Activated naive CD8-positive, alpha-beta T cell treated with anti-CD3 and anti-CD28 coated beads for 36 hours (primary cell): Measurements from ENCODE around the gene FAM89A. TPM values are rescaled to one million over a fixed set of nuclear protein-coding genes. Genes with fewer than 3 reads are reported as not detected.

ENCODE experiments used
- DNase-seq: peaks from one replicate; pipeline ENCODE4 v3.0.0; 2021
- H3K27ac Mint-ChIP-seq: one replicate; pipeline ENCODE4 v1.8.0; 2022; ENCODE audit warnings: mild to moderate bottlenecking, moderate library complexity, mixed read lengths
- H3K27me3 Mint-ChIP-seq: one replicate; pipeline ENCODE4 v1.8.0; 2022; ENCODE audit warnings: mild to moderate bottlenecking, mixed read lengths
- H3K36me3 Mint-ChIP-seq: one replicate; pipeline ENCODE4 v1.8.0; 2021; ENCODE audit warnings: mild to moderate bottlenecking, mixed read lengths
- H3K4me1 Mint-ChIP-seq: one replicate; pipeline ENCODE4 v1.8.0; 2021; ENCODE audit warnings: mixed read lengths
- H3K4me3 Mint-ChIP-seq: one replicate; pipeline ENCODE4 v1.8.0; 2022; ENCODE audit warnings: mild to moderate bottlenecking, moderate library complexity, mixed read lengths
- H3K9me3 Mint-ChIP-seq: one replicate; pipeline ENCODE4 v1.8.0; 2022; ENCODE audit warnings: mixed read lengths
- total RNA-seq, 2 experiments: library from RNA; stranded (reverse); gene quantifications; one replicate each; pipeline ENCODE4 v1.2.3, GENCODE V29; 2021

FAM89A gene
- 10 to 100 TPM; 12.2 to 15.2 TPM for total RNA-seq

DNA sequence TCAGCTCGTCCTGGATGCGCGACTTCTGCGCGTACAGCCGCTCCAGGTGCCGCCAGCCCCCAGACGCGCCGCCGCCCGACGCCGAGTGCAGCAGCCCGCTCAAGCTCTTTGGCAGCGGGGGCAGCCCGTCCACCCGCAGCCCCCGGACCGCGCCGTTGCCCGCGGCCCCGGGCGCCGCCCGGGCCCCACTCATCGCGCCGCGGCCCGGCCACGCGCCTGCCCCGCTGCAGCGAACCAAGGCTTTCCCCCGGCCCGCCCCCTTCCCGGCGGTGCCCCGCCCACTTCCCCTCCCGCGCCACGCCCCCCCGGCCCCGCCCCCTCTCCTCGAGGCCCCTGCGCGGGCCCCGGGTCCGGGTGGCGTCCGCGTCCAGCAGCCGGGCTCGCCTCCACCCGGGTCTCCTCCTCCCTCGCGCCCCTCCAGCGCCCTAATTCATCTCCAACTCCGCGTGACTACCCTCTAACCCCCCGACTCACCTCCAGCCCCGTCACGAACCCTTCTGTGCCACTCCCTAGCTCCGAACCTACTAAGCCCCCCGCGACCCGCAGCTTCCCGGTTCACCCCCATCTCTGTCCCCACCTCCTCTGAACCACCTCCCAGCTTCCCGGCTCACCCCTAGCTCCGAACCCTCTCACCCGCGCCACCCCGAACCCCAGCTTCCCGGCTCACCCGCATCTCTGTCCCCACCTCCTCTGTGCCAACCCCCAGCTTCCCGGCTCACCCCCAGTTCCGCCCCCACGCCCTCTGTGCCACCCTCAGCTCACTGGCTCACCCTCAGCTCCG is at the start of gene FAM89A:
FAM89A (minus strand) TSS at position 236 of the 781 bp plus-strand sequence; CDS start at position 193, 43 bp downstream.
- no peak within 1 kb of the TSS for H3K27ac Mint-ChIP-seq
- peaks cover 5% of the 10 kb centered on the region for H3K27me3 Mint-ChIP-seq
- peaks cover 33% of the 10 kb centered on the region for H3K4me1 Mint-ChIP-seq
- DNase-seq, result peak; percentile 69
- H3K9me3 Mint-ChIP-seq, result peaks cover 7% of the 10 kb centered on the region
- H3K4me3 Mint-ChIP-seq, result peak within 1 kb of the TSS; percentile 80
- peaks cover 9% of the 10 kb centered on the region for H3K36me3 Mint-ChIP-seq

DNA sequence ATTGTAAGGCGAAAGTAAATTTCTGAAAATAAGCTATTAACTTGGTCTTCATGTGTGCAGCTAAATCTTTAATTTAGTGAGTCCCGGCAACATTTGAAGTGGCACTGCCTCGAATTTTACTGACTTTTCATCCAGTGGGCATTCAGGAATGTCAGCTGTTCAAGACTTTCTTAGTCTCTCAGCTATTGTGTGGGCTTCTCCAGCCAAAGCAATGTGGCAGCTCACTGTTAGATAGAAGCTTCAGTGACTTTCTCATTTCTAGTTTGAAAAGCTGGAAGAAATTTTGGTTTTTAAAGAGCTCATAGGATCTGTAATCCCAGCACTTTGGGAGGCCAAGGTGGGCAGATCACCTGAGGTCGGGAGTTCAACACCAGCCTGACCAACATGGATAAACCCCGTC is 44.3 kb upstream of the FAM89A start:
- no peaks in the 10 kb centered on the region for H3K9me3 Mint-ChIP-seq
- no peak overlapping the region for H3K27ac Mint-ChIP-seq
- peaks cover 14% of the 10 kb centered on the region for H3K27me3 Mint-ChIP-seq
- H3K36me3 Mint-ChIP-seq, result no peaks in the 10 kb centered on the region
- no peaks in the 10 kb centered on the region for H3K4me1 Mint-ChIP-seq
- no peak for DNase-seq
- H3K4me3 Mint-ChIP-seq, result no peak overlapping the region

DNA sequence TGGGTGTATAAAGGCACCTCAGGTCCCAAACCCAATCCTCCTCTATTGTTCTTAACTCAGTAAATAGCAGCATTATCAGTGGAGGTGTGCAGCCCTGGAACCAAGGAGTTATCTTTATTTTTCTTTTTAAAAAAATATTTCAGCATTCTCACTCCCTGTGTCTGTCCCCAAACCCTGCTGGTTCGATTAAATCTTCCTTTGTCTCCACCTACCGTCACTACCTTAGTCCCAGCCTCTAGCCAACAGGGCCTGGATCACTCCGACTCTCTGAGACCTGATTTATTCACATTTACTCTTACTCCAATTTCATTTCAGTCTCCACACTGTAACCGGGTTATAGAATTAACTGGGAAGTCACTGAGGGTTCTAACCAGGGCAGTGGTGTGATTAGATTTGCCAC is 39.1 kb upstream of the FAM89A start:
- H3K27ac Mint-ChIP-seq, result no peak overlapping the region
- peaks cover 2% of the 10 kb centered on the region for H3K27me3 Mint-ChIP-seq
- DNase-seq, result no peak
- H3K4me1 Mint-ChIP-seq, result no peaks in the 10 kb centered on the region
- no peaks in the 10 kb centered on the region for H3K36me3 Mint-ChIP-seq
- H3K9me3 Mint-ChIP-seq, result no peaks in the 10 kb centered on the region
- no peak overlapping the region for H3K4me3 Mint-ChIP-seq

DNA sequence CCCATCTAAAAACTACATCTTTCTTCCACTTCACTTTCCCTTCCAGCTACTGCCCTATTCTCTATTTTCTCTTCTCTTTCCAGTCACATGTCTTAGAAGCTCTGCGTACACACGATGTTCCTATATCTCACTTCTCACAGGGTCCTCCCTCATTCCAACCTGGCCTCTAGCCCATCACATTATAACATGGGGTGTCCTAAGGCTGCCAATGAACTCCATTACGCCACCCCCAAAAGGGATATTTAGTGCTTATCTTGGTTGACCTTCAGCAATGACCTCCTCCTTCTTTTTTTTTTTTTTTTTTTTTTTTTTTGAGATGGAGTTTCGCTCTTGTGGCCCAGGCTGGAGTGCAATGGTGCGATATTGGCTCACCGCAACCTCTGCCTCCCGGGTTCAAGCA is 38.2 kb upstream of the FAM89A start:
- Mint-ChIP-seq H3K4me1 (no peaks in the 10 kb centered on the region), H3K27me3 (no peaks in the 10 kb centered on the region), H3K27ac (no peak overlapping the region), H3K4me3 (no peak overlapping the region), H3K9me3 (no peaks in the 10 kb centered on the region), H3K36me3 (no peaks in the 10 kb centered on the region)
- no peak for DNase-seq

DNA sequence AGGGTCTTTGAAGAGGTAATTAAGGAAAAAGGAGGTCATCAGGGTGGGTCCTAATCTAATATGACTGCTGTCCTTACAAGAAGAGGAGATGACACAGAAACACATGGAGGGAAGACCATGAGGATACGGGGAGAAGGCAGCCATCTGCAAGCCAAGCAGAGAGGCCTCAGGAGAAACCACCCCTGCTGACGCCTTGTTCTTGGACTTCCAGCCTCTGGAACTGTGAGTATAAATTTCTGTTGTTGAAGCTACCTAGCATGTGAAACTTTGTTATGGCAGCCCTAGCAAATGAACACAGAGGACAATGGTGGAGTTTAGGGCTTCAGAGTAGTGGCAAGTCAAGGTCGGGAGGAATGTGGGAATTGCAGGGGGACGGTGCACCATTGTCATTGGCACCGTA is 36.7 kb upstream of the FAM89A start:
- H3K27ac Mint-ChIP-seq, result no peak overlapping the region

DNA sequence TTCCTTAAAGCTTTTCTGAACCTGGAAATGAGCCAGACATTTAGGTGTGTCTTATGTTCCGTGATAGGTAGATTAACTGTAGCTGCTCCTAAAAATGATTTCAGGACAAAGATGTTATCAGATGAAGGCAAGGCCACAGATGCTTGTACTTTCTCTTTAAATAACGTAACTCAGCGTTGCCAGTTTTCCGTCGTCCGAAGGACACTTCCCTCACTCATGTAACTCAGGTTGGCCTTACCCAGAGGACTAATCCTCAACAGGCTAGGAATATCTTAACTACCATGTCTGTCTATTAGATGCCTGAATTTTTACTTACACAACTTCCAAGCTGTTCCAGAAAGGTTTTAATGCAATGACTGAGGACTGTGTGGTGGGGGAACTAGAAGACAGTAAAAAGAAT is 35.4 kb upstream of the FAM89A start:
- Mint-ChIP-seq H3K36me3 (no peaks in the 10 kb centered on the region), H3K27ac (no peak overlapping the region), H3K4me3 (no peak overlapping the region), H3K9me3 (no peaks in the 10 kb centered on the region), H3K27me3 (no peaks in the 10 kb centered on the region), H3K4me1 (peaks cover 3% of the 10 kb centered on the region)
- no peak for DNase-seq

More for the DNA sequence above, 36.7 kb upstream of the FAM89A start:
- no peak for DNase-seq
- Mint-ChIP-seq H3K4me3 (no peak overlapping the region), H3K4me1 (peaks cover 3% of the 10 kb centered on the region), H3K36me3 (no peaks in the 10 kb centered on the region), H3K27me3 (no peaks in the 10 kb centered on the region), H3K9me3 (no peaks in the 10 kb centered on the region)

DNA sequence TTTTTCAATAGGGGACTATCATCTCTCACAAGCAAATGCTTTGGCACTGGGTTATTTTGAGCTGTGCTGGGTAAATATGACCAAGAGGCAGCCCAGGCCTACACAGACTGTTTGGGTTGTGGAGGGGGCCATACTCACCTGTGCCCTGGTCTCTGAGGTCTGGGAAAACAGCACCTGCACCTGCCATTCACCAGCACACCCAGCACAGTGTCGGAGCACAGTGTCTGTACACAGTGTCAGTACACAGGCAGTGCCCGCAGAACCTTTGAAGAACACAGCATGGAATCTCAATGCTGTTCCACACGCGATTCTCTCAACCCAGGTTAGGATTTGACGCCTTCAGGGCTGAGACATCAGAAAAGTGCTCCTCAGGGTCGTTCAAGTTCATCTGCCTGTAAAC is 35.0 kb upstream of the FAM89A start:
- Mint-ChIP-seq H3K36me3 (no peaks in the 10 kb centered on the region), H3K27ac (no peak overlapping the region), H3K9me3 (no peaks in the 10 kb centered on the region), H3K4me1 (peaks cover 3% of the 10 kb centered on the region), H3K27me3 (no peaks in the 10 kb centered on the region), H3K4me3 (no peak overlapping the region)
- no peak for DNase-seq

DNA sequence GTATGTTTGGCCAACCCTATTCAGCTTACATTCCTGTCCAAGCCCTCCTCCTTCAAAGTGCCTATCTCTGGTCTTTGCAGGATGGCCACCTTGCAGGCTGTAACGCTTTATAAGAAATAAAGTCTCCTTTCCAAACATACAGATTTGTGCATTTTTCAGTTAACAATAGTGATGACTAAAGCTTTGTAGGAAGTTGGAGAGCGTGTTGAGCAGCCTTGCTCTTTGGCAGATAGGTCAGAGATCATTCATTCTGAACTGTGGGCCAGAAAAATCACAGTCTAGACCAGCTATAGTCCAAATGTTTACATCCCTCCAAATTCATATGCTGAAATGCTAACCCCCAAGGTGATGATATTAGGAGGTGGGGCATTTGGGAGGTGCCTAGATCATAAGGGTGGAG is 34.0 kb upstream of the FAM89A start:
- Mint-ChIP-seq H3K27me3 (no peaks in the 10 kb centered on the region), H3K4me3 (no peak overlapping the region), H3K4me1 (peaks cover 3% of the 10 kb centered on the region), H3K9me3 (no peaks in the 10 kb centered on the region), H3K27ac (no peak overlapping the region), H3K36me3 (no peaks in the 10 kb centered on the region)
- DNase-seq, result no peak

DNA sequence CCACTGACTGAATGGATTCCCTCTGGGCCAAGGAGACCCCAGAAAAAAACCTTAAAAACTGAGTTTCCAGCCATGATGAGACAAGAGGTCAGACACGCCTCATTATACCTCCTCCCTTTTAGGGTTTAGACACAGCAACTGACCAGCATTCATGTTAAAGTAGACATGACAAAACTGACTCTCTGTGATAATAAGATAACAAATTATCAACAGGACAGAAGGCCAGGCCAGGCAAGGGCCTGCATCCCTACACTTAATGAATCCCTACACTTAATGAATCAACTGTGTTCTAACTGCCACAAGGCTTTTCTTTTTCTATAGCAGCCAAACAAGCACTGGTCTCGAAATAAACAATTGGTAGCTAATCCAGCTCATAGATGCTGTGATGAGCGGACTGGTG is 33.3 kb upstream of the FAM89A start:
- Mint-ChIP-seq H3K4me3 (no peak overlapping the region), H3K4me1 (peaks cover 3% of the 10 kb centered on the region), H3K9me3 (no peaks in the 10 kb centered on the region), H3K27me3 (no peaks in the 10 kb centered on the region), H3K27ac (no peak overlapping the region), H3K36me3 (no peaks in the 10 kb centered on the region)
- DNase-seq, result no peak

DNA sequence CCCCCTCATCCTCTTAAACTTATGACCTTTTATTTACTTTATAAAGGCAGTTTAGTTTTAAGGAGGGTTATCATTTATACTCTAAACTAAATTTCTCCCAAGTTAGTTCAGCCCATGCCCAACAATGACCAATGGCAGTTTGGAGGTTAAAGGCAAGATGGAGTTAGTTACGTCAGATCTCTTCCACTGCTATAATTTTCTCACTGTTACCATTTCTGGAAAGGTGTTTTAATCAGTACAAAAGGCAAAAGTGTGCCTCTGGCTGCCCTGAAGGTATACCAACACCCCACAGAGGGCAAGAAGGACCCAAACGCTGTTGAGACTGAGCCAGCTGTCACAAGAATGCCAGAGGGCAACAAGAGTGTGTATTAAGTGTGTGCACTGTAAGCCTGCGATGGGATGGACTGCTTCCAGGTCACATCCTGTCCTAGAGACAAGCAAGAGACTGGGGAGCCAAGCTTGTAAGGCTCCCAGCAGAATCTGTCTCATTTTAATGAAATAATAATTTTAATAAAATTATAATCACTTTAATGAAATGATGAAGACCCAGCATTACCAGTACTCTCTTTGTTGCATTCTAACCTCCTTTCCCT is 32.5 kb upstream of the FAM89A start:
- no peak for DNase-seq
- Mint-ChIP-seq H3K4me3 (no peak overlapping the region), H3K4me1 (peaks cover 3% of the 10 kb centered on the region), H3K27ac (no peak overlapping the region), H3K27me3 (peaks cover 3% of the 10 kb centered on the region), H3K36me3 (no peaks in the 10 kb centered on the region), H3K9me3 (no peaks in the 10 kb centered on the region)

DNA sequence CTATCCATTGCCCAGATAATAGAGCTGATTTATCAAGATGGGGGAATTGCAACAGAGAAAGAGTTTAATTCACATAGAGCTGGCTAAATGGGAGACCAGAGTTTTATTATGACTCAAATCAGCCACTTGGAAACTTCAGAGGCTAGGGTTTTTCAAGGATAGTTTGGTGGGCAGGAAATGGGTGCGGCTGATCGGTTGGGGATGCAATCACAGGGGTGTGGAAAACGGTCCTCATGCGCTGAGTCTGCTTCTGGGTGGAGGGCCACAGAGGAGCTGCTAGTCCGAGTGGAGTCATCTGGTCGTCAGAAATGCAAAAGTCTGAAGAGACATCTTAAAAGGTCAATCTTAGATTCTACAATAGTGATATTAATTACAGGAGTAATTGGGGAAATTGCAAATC is 32.0 kb upstream of the FAM89A start:
- no peak overlapping the region for H3K4me3 Mint-ChIP-seq
- no peaks in the 10 kb centered on the region for H3K36me3 Mint-ChIP-seq
- no peak for DNase-seq
- peaks cover 4% of the 10 kb centered on the region for H3K27me3 Mint-ChIP-seq
- H3K27ac Mint-ChIP-seq, result no peak overlapping the region
- peaks cover 3% of the 10 kb centered on the region for H3K4me1 Mint-ChIP-seq
- H3K9me3 Mint-ChIP-seq, result no peaks in the 10 kb centered on the region

DNA sequence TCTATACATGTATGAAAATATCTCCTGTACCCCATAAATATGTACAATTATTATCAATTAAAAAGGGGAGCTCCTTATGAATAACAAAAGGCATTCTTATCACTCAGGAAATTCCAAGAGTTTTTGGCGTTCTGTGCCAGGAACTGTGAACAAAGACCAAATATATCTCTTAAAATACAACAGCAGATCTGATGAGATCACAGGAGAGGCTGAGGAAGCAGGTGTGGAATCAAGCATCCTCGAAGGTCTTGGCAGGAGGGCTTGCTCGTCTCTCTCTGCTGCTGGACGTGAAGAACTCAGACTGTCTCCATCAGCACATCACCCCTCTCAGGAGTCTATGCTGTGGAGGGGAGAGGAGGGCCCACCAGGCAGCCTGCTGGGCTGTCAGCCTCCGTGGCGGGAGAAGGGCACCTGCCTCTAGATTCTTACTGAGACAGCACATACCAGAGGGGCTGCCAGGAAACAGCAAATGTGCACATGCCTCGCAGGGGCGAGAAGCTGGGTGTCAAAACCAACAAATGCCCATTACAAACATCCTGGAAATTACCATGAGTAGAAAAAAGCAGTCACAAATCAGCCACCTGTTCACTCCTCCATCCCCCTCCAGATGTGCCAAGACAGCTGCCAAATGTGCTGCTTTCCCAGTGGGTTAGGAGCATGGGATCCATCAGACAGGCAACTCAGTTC is 30.8 kb upstream of the FAM89A start:
- Mint-ChIP-seq H3K27me3 (peaks cover 8% of the 10 kb centered on the region), H3K4me1 (peaks cover 3% of the 10 kb centered on the region), H3K9me3 (no peaks in the 10 kb centered on the region), H3K27ac (no peak overlapping the region), H3K36me3 (no peaks in the 10 kb centered on the region), H3K4me3 (no peak overlapping the region)
- DNase-seq, result no peak

DNA sequence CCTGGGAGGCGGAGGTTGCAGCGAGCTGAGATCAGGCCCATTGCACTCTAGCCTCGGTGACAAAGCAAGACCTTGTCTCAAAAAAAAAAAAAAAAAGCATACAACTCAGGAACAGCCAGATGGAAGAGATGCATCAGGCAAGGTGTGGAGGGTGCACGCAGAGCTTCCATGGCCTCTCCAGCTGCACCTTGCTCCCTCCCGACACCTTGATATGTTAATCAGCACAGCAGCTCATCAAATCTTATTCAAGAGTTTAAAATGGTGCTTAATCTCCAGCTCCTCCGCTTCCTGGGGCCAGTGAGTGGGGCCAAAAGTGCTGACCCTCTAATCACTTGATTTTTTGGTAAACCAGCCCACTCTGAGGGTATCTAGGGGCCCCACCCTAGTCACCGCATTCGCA is 29.3 kb upstream of the FAM89A start:
- no peak overlapping the region for H3K4me3 Mint-ChIP-seq
- H3K4me1 Mint-ChIP-seq, result peaks cover 3% of the 10 kb centered on the region
- no peaks in the 10 kb centered on the region for H3K9me3 Mint-ChIP-seq
- no peak overlapping the region for H3K27ac Mint-ChIP-seq
- no peaks in the 10 kb centered on the region for H3K36me3 Mint-ChIP-seq
- no peak for DNase-seq
- peaks cover 8% of the 10 kb centered on the region for H3K27me3 Mint-ChIP-seq

DNA sequence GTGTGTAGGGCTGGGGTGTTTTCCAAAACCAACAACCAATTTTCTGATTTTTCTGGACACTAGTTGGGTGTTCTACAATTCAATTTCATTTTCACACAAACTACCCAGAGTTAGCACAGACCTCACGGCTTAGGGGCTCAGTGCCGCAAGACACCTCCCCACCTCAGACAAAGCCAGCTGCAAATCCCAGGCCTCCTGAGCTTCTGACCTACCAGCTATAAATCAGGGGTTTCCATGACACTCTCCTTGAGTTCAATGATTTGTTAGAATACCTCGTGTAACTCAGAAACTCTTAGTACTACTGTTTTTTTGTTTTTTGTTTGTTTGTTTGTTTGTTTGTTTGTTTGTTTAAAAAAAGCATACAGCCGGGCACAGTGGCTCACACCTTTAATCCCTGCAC is 28.7 kb upstream of the FAM89A start:
- no peaks in the 10 kb centered on the region for H3K9me3 Mint-ChIP-seq
- H3K4me1 Mint-ChIP-seq, result peaks cover 3% of the 10 kb centered on the region
- H3K27ac Mint-ChIP-seq, result no peak overlapping the region
- DNase-seq, result no peak
- peaks cover 8% of the 10 kb centered on the region for H3K27me3 Mint-ChIP-seq
- no peaks in the 10 kb centered on the region for H3K36me3 Mint-ChIP-seq
- no peak overlapping the region for H3K4me3 Mint-ChIP-seq

DNA sequence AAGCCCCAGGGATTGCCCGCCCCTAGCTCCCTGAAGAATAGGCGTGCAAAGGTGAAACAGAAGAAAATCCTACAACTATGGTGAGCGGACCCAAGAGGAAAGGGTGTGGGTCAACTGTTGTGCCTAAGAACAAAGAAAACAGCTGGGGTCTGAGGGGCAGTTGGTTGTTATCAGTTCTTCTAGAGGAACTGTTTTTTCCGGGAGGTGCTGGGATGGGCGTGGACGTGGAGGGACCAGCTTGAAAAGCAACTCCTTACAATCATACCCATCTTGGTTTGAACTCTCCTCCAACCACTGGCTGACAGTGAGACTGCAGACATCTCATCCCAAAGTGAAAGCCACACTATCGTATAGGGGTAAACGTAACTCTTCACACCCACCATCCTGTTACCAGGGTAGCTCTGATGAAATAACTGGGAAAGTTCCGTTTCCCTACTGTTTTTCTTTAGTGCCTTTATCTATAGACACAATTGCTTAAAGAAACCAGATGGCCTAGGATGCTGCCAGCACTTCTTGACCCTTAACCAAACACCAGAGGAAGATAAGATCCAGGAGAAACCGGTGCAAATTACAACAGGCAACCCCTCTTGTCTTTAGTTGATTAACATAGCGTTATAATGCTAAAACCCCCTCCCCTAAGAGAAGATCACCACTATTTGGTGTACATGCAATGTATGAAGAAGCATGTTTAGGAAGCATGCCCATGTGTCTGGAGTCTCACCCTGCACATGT is 25.6 kb upstream of the FAM89A start:
- DNase-seq, result no peak
- Mint-ChIP-seq H3K27ac (no peak overlapping the region), H3K9me3 (no peaks in the 10 kb centered on the region), H3K27me3 (peaks cover 8% of the 10 kb centered on the region), H3K4me3 (no peak overlapping the region), H3K4me1 (no peaks in the 10 kb centered on the region), H3K36me3 (no peaks in the 10 kb centered on the region)
